ENCODE results near the gene NSUN5.
"Not testable (repeated sequence)": the region's sequence is repeated elsewhere in the genome, so short reads cannot be mapped to it uniquely, and the experiment has no call there.

Gene NSUN5

DNA sequence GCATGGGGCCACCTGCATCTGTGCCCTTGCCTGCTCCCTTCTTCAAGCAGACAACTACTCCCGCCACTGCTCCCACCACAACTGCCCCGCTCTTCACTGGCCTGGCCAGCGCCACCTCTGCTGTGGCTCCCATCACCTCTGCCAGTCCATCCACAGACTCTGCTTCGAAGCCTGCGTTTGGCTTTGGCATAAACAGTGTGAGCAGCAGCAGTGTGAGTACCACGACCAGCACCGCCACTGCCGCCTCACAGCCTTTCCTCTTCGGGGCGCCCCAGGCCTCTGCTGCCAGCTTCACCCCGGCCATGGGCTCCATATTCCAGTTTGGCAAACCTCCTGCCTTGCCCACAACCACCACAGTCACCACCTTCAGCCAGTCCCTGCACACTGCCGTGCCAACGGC, 11.4 kb downstream of the NSUN5 start:
- DNase-seq (ENCODE audit: low read depth in 2 of 2), result not testable (repeated sequence)

DNA sequence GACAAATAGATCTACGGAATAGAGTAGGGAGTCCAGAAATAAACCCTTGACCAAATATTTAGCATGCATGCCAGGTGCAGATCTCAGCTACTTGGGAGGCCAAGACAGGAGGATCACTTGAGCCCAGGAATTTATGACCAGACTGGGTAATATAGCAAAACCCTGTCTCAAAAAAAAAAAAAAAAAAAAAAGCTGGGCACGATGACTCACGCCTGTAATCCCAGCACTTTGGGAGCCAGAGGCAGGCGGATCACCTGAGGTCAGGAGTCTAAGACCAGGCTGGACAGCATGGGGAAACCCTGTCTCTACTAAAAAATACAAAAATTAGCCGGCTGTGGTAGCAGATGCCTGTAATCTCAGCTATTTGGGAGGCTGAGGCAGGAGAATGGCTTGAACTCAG, 31.4 kb downstream of the NSUN5 start:
- DNase-seq (ENCODE audit: low read depth in 2 of 2), result not testable (repeated sequence)

DNA sequence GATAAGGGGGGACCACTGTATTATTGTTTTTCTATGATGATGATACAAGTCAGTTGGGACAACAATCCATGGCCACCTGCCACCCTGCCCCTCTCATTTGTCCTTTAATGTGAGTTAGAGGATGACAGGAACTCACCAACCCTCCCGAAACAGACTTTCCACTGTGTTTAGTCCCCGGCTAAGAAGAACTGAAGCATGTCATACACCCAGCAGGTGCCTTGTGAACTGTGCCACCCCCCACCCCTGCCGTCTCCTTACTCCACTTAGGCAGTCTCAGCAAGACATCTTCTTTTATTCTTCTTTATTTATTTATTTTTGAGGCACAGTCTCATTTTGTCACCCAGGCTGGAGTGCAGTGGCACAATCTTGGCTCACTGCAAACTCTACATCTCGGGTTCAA, 40.8 kb downstream of the NSUN5 start:
- DNase-seq (ENCODE audit: low read depth in 2 of 2), result not testable (repeated sequence)

DNA sequence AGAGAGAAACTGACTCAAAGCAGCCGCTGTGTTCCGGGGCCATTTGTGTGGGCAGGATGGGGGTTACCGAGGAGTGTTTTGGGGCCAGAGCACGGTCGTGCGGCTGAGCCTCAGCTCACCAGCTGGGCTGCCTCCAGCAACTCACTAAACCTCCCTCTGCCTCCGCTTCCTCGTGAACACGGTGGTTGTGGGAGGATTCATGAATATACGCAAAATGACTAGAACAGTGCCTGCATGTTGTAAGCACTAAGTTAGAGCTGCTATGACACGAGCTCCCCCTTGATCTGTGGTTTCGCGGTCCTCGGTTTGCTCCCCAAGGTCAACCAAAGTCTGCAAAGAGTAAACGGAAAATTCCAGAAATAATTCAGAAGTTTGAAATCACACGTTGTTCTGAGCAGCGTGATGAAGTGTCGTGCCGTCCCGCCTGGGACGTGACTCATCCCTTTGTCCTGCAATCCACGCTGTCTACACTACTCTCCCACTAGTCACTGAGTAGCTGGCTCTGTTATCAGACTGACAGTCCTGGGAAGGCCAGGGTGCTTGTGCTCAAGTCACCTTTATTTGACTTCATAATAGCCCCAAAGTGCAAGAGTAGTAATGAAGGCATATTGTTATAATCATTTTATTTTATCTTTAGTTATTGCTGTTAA, 41.8 kb downstream of the NSUN5 start:
- DNase-seq (ENCODE audit: low read depth in 2 of 2), result not testable (repeated sequence)

DNA sequence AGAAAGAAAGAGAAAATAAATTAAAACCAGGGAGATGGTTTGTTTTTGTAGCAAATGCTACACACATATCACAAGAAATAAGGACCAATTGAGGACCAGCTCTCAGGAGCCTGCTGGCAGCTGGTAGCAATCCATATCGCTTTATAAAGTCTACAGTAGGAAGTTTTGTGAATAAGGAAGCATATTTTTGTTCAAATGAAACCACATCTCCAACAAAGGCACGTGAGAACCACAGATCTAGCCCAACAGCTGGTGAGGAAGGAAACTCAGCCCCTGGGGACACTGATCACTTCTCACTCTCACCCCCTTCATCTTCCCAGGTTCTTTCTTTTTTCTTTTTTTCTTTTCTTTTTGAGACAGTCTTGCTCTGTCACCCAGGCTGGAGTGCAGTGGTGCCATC, 46.2 kb downstream of the NSUN5 start:
- DNase-seq (ENCODE audit: low read depth in 2 of 2), result not testable (repeated sequence)

All from fibroblast of skin of left quadriceps (primary cell).